ENCODE data around the gene HDDC3. TPM values are rescaled to one million over a fixed set of nuclear protein-coding genes. Genes with fewer than 3 reads are reported as not detected.

The HDDC3 gene
- polyA plus RNA-seq, 3 donors: 11.6 to 19.7 (median 14.8) TPM

DNA sequence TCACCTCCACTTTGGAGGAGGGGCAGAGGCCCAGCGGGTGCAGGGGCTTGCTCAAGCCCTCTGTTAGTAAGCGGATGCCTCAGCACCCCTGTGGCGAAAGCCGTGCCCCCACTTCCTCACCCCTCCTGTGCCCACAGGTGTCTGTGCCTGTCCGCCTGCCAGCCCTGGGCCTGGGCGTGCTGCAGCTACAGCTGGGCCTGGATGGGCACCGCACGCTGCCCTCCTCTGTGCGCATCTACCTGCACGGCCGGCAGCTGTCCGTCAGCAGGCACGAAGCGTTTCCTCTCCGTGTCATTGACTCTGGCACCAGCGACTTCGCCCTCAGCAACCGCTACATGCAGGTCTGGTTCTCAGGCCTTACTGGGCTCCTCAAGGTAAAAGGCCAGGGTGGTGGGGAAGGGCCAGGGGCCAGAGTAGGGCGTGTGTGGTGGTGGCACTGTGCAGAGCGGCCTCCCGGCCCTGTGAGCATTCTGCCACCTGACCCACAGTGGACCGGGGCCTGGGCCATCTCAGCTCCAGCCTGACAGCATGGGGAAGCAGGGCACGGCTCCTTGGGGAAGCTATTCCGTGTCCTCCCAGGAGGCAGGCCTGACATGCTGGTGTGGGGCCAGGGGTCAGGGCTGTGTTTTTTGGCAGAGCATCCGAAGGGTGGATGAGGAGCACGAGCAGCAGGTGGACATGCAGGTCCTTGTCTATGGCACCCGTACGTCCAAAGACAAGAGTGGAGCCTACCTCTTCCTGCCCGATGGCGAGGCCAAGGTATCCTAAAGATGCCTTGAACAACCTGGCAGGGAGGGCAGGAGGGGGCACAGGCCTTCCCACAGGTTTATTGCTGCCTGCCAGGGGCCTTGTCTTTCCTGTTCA is 20.2 kb downstream of the HDDC3 start:
- H3K4me1 ChIP-seq (ENCODE audit: control insufficient read depth in 1 of 2, insufficient read depth in 2 of 2, low read length in 2 of 2): peaks cover 47 to 51% of the 10 kb centered on the region in 2 donors
- 96% methylated on average over 26 of the region's 30 CpGs for WGBS (ENCODE audit: insufficient coverage)
- intact Hi-C loops (cut with micrococcal nuclease): loop anchor here in 1 of 2 donors (10.0 kb wide), 1 partner anchor 943 kb away; the partner anchor contains the start of gene SLCO3A1

DNA sequence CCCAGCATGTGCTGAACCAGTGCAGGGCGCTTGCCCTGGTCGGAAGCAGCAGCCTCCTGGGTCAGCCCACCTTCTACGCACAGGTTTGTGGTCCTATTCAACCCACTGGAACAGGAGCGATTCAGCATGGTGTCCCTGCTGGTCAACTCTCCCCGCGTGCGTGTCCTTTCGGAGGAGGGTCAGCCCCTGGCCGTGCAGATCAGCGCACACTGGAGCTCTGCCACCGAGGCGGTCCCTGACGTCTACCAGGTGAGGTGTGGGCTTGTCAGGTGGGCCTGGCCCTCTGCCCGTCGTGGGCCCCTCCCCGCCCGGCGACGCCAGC is 21.1 kb downstream of the HDDC3 start:
- Histone ChIP-seq H2AFZ (ENCODE audit: insufficient read depth, low read depth, low read length, poor library complexity, severe bottlenecking) (no peak overlapping the region), H3K9me3 (replicated peaks in 1 of 2; ENCODE audit: control insufficient read depth in 1 of 2, insufficient read depth in 1 of 2, low read length in 2 of 2) (no peaks in the 10 kb centered on the region), H3K9ac (ENCODE audit: insufficient read depth, low read length, poor library complexity, severe bottlenecking) (no peak overlapping the region), H4K20me1 (ENCODE audit: insufficient read depth, low read length) (peaks cover 15% of the 10 kb centered on the region), H3K36me3 (replicated peaks in 1 of 2; ENCODE audit: control insufficient read depth in 1 of 2, insufficient read depth in 2 of 2, low read length in 2 of 2) (peaks cover 66 to 74% of the 10 kb centered on the region in 2 donors), H3K4me2 (replicated peaks; ENCODE audit: extremely low read depth, low read length, poor library complexity, severe bottlenecking) (no peak overlapping the region), H3K4me1 (ENCODE audit: control insufficient read depth in 1 of 2, insufficient read depth in 2 of 2, low read length in 2 of 2) (peaks cover 38 to 43% of the 10 kb centered on the region in 2 donors), H3K4me3 (replicated peaks in 1 of 3; ENCODE audit: low read depth in 2 of 3, low read length in 3 of 3) (no peak overlapping the region), H3K27ac (ENCODE audit: low read depth in 1 of 2, low read length in 2 of 2) (no peak overlapping the region), H3K27me3 (ENCODE audit: control insufficient read depth in 2 of 2, insufficient read depth in 2 of 2, low read length in 2 of 2) (no peaks in the 10 kb centered on the region), H3K79me2 (ENCODE audit: insufficient read depth, low read length) (peaks cover 15% of the 10 kb centered on the region)
- DNase-seq: no peak
- peaks cover 0 to 2% (median 0%) of the 10 kb centered on the region in 7 donors for H3K9me3 Mint-ChIP-seq
- H3K4me1 Mint-ChIP-seq: peaks cover 40% of the 10 kb centered on the region
- H3K27me3 Mint-ChIP-seq (ENCODE audit: low read depth in 3 of 3): peaks cover 0 to 7% (median 1%) of the 10 kb centered on the region in 3 donors
- H3K36me3 Mint-ChIP-seq: peaks cover 74 to 88% of the 10 kb centered on the region in 2 donors
- H3K27ac Mint-ChIP-seq: no peak overlapping the region
- intact Hi-C loops (cut with micrococcal nuclease): loop anchor here in 1 of 2 donors (10.0 kb wide), 1 partner anchor 944 kb away; the partner anchor contains the start of gene SLCO3A1
- WGBS (ENCODE audit: insufficient coverage): 96% methylated on average over 13 of the region's 19 CpGs
- TF ChIP-seq, protein P1, sequence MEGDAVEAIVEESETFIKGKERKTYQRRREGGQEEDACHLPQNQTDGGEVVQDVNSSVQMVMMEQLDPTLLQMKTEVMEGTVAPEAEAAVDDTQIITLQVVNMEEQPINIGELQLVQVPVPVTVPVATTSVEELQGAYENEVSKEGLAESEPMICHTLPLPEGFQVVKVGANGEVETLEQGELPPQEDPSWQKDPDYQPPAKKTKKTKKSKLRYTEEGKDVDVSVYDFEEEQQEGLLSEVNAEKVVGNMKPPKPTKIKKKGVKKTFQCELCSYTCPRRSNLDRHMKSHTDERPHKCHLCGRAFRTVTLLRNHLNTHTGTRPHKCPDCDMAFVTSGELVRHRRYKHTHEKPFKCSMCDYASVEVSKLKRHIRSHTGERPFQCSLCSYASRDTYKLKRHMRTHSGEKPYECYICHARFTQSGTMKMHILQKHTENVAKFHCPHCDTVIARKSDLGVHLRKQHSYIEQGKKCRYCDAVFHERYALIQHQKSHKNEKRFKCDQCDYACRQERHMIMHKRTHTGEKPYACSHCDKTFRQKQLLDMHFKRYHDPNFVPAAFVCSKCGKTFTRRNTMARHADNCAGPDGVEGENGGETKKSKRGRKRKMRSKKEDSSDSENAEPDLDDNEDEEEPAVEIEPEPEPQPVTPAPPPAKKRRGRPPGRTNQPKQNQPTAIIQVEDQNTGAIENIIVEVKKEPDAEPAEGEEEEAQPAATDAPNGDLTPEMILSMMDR (IDR thresholded peaks at IDR 0.05): no peak
- H3K4me3 Mint-ChIP-seq: no peak overlapping the region

More for the DNA sequence above, 20.2 kb downstream of the HDDC3 start:
- Histone ChIP-seq H3K27me3 (ENCODE audit: control insufficient read depth in 2 of 2, insufficient read depth in 2 of 2, low read length in 2 of 2) (no peaks in the 10 kb centered on the region), H3K36me3 (replicated peaks in 1 of 2; ENCODE audit: control insufficient read depth in 1 of 2, insufficient read depth in 2 of 2, low read length in 2 of 2) (peaks cover 59 to 69% of the 10 kb centered on the region in 2 donors), H3K4me2 (replicated peaks; ENCODE audit: extremely low read depth, low read length, poor library complexity, severe bottlenecking) (no peak overlapping the region), H4K20me1 (ENCODE audit: insufficient read depth, low read length) (peaks cover 7% of the 10 kb centered on the region), H2AFZ (ENCODE audit: insufficient read depth, low read depth, low read length, poor library complexity, severe bottlenecking) (no peak overlapping the region), H3K4me3 (replicated peaks in 1 of 3; ENCODE audit: low read depth in 2 of 3, low read length in 3 of 3) (no peak overlapping the region), H3K9ac (ENCODE audit: insufficient read depth, low read length, poor library complexity, severe bottlenecking) (no peak overlapping the region), H3K79me2 (ENCODE audit: insufficient read depth, low read length) (peaks cover 24% of the 10 kb centered on the region), H3K9me3 (replicated peaks in 1 of 2; ENCODE audit: control insufficient read depth in 1 of 2, insufficient read depth in 1 of 2, low read length in 2 of 2) (no peaks in the 10 kb centered on the region), H3K27ac (ENCODE audit: low read depth in 1 of 2, low read length in 2 of 2) (peak overlapping the region in 1 of 2 donors; percentile 83)
- Mint-ChIP-seq H3K4me3 (no peak overlapping the region), H3K9me3 (peaks cover 0 to 2% (median 0%) of the 10 kb centered on the region in 7 donors), H3K36me3 (peaks cover 73 to 88% of the 10 kb centered on the region in 2 donors), H3K27me3 (ENCODE audit: low read depth in 3 of 3) (peaks cover 0 to 7% (median 1%) of the 10 kb centered on the region in 3 donors), H3K27ac (peak overlapping the region in 2 of 7 donors; percentile 42 to 97), H3K4me1 (peaks cover 48% of the 10 kb centered on the region)
- DNase-seq: no peak
- TF ChIP-seq, protein P1 (IDR thresholded peaks at IDR 0.05): no peak
